ENCODE measurements around the gene OR13C9. TPM values are rescaled to one million over a fixed set of nuclear protein-coding genes. Genes with fewer than 3 reads are reported as not detected.

Gene OR13C9
- total RNA-seq, 4 donors from 2014 or later = not detected

DNA sequence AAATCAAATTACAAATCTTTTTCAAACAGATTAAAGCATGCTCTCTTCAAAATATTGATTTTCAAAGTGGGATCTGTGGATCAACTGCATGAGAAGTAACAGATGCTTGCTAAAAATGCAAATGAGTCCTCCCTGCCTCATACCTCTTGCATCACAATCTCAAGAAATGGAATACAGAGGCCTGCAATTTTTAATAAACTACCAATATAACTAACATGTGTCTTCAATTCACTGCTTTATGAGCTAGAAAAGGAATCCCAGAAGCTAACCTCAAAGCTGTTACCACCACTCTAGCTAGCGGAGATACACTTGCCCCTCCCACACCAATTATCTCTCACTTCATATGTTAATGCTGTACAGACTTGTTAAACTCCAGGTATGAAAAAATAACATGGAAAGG lies 28.4 kb downstream of the OR13C9 start:
- no peaks in the 10 kb centered on the region for H3K9me3 ChIP-seq
- H3K4me1 ChIP-seq = no peaks in the 10 kb centered on the region
- no peak overlapping the region for H3K4me3 ChIP-seq
- H3K27me3 ChIP-seq = no peaks in the 10 kb centered on the region
- no peaks in the 10 kb centered on the region for H3K36me3 ChIP-seq
- H3K27ac ChIP-seq = no peak overlapping the region
- TF ChIP-seq POLR2A (IDR thresholded peaks at IDR 0.05) = no peak
- TF ChIP-seq, protein P1, sequence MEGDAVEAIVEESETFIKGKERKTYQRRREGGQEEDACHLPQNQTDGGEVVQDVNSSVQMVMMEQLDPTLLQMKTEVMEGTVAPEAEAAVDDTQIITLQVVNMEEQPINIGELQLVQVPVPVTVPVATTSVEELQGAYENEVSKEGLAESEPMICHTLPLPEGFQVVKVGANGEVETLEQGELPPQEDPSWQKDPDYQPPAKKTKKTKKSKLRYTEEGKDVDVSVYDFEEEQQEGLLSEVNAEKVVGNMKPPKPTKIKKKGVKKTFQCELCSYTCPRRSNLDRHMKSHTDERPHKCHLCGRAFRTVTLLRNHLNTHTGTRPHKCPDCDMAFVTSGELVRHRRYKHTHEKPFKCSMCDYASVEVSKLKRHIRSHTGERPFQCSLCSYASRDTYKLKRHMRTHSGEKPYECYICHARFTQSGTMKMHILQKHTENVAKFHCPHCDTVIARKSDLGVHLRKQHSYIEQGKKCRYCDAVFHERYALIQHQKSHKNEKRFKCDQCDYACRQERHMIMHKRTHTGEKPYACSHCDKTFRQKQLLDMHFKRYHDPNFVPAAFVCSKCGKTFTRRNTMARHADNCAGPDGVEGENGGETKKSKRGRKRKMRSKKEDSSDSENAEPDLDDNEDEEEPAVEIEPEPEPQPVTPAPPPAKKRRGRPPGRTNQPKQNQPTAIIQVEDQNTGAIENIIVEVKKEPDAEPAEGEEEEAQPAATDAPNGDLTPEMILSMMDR (IDR thresholded peaks at IDR 0.05) = no peak
- no peak for DNase-seq

DNA sequence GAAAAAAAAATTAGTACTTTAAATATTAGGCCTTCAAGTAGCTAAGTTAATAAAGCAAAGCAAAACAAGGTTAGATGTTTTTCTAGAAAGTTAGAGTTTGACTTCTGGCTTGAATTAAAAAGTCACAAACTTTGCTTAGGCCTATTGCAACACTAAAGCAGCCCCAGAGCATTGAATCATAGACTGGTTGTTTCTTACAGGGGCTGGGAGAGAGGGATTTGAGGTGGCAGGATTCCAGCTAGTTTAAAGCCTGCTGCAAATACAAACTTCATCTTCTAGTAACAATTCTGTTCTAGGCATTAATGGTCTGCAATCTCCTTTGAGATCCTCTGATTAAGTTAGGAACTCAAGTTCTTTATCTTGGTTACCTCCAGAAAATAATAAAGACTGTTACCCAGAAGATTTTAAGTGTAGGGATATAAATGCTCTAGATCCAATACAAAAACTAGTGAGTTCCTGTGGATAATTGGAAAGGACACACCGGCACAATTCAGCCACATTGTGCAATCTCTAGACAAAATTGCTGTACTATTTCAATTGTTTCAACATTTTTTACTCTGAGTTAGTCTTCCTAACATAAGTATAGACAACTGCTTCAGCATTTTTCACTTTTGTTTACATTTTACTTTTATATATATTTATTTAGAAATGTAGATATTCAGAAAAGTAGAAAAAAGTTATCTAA lies 31.4 kb downstream of the OR13C9 start:
- H3K4me1 ChIP-seq = no peaks in the 10 kb centered on the region
- H3K27me3 ChIP-seq = no peaks in the 10 kb centered on the region
- TF ChIP-seq POLR2A (IDR thresholded peaks at IDR 0.05) = no peak
- TF ChIP-seq, protein P1 (IDR thresholded peaks at IDR 0.05) = no peak
- H3K27ac ChIP-seq = no peak overlapping the region
- no peak for DNase-seq
- H3K9me3 ChIP-seq = no peaks in the 10 kb centered on the region
- H3K4me3 ChIP-seq = no peak overlapping the region
- H3K36me3 ChIP-seq = no peaks in the 10 kb centered on the region

DNA sequence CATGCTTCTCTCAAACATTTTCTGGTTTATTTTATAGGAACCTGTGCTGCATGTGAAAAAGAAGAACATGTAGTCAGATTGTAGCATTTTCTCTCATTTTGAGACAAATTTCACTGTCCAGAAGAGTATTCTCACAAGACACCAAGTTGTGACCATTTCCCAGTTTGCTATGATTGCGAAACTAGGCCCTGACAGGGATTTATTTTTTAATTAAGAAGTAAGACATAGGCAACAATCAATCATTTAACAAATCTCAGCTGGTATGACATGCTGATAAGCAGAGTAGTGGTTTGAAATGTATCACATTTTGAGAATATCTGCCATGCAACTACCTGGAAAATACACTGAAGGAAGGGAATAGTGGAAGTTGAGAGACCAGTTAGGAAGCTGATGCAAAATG lies 37.4 kb downstream of the OR13C9 start:
- Histone ChIP-seq H3K36me3 (no peaks in the 10 kb centered on the region), H3K9me3 (no peaks in the 10 kb centered on the region), H3K27me3 (no peaks in the 10 kb centered on the region), H3K4me1 (no peaks in the 10 kb centered on the region), H3K4me3 (no peak overlapping the region), H3K27ac (no peak overlapping the region)
- no peak for TF ChIP-seq POLR2A (IDR thresholded peaks at IDR 0.05)
- TF ChIP-seq, protein P1 (IDR thresholded peaks at IDR 0.05) = no peak
- no peak for DNase-seq

DNA sequence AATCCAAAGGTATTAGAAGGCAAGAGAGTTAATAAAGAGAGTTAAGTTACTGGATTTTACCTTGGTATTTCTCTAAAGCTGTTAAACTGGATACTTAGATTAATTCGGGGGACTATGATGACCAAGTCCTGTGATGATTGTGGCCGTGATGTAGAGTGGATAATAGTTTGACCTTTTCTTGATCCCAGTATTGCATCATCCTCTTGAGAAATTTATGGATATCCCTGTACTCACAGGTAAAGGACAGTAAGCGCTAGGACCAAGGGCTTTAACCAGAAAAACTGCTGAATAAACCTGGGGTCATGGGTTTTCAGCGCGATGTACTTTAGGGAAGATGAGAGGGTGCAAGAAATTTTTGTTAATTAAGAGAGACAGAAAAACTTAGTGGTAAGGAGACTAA lies 40.7 kb downstream of the OR13C9 start:
- TF ChIP-seq POLR2A (IDR thresholded peaks at IDR 0.05) = no peak
- TF ChIP-seq, protein P1 (IDR thresholded peaks at IDR 0.05) = no peak
- H3K9me3 ChIP-seq = no peaks in the 10 kb centered on the region
- no peaks in the 10 kb centered on the region for H3K4me1 ChIP-seq
- H3K36me3 ChIP-seq = no peaks in the 10 kb centered on the region
- no peak overlapping the region for H3K4me3 ChIP-seq
- no peaks in the 10 kb centered on the region for H3K27me3 ChIP-seq
- no peak for DNase-seq
- no peak overlapping the region for H3K27ac ChIP-seq

DNA sequence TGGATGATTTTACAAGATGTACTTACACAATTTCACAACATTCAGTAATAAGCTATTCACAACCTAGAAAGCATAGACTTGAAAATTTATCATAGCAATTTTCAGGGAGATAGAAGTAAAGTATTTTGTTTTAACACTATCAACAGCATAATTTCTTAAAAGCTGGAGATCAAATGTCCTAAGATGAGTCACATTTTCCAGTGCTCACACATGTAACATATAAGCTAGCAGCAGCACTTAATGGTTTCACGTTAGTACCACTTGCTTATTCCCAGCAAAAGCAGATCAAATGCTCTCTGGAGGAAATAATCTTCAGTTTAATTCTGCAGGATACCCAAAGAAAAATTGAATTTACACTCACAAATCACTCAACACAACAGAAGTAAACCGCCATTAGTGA lies 42.5 kb downstream of the OR13C9 start:
- H3K27me3 ChIP-seq = no peaks in the 10 kb centered on the region
- no peak overlapping the region for H3K27ac ChIP-seq
- DNase-seq = no peak
- H3K9me3 ChIP-seq = no peaks in the 10 kb centered on the region
- H3K4me1 ChIP-seq = no peaks in the 10 kb centered on the region
- H3K4me3 ChIP-seq = no peak overlapping the region
- TF ChIP-seq POLR2A (IDR thresholded peaks at IDR 0.05) = no peak
- TF ChIP-seq, protein P1 (IDR thresholded peaks at IDR 0.05) = no peak
- H3K36me3 ChIP-seq = no peaks in the 10 kb centered on the region

DNA sequence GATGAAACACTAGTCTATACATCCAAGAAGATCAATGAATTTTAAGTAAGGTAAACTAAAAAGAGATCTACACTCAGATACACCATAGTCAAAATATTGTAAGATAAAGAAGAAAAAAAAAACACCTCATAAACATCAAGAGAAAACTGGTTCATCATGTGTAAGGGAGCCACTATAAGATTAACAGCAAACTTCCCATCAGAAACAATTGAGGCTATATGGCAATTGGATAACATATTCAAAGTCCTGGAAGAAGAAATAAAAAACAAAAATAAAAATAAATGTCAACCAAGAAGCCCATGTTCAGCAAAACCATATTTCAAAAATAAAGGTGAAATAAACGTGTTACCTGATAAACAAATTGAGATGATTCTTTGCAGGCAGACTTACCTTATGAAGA lies 45.4 kb downstream of the OR13C9 start:
- H3K4me3 ChIP-seq = no peak overlapping the region
- H3K36me3 ChIP-seq = no peaks in the 10 kb centered on the region
- DNase-seq = no peak
- no peak overlapping the region for H3K27ac ChIP-seq
- H3K4me1 ChIP-seq = no peaks in the 10 kb centered on the region
- no peaks in the 10 kb centered on the region for H3K9me3 ChIP-seq
- TF ChIP-seq, protein P1 (IDR thresholded peaks at IDR 0.05) = no peak
- TF ChIP-seq POLR2A (IDR thresholded peaks at IDR 0.05) = no peak
- no peaks in the 10 kb centered on the region for H3K27me3 ChIP-seq
